GM20431 (cell line): ENCODE data around the gene ALB.

Experiments used
- in situ Hi-C: fragments of 300-500 bp; cut with MseI, MboI; formaldehyde crosslinking; loops from one replicate; pipeline ENCODE4 v1.15.0; 2020; ENCODE audit warnings: low sequenced_read_pairs; ENCODE audit not compliant: unreplicated experiment

Gene ALB

GRCh38 chr4:73429118-73429517 is 25.0 kb downstream of the ALB start:
- in situ Hi-C loops: no loop called here

- in situ Hi-C loops: no loop called here
These were observed 25.9 kb downstream of the ALB start for GRCh38 chr4:73429826-73430587.

- in situ Hi-C loops: no loop called here
These were observed 27.7 kb downstream of the ALB start for GRCh38 chr4:73431813-73432168.

DNA sequence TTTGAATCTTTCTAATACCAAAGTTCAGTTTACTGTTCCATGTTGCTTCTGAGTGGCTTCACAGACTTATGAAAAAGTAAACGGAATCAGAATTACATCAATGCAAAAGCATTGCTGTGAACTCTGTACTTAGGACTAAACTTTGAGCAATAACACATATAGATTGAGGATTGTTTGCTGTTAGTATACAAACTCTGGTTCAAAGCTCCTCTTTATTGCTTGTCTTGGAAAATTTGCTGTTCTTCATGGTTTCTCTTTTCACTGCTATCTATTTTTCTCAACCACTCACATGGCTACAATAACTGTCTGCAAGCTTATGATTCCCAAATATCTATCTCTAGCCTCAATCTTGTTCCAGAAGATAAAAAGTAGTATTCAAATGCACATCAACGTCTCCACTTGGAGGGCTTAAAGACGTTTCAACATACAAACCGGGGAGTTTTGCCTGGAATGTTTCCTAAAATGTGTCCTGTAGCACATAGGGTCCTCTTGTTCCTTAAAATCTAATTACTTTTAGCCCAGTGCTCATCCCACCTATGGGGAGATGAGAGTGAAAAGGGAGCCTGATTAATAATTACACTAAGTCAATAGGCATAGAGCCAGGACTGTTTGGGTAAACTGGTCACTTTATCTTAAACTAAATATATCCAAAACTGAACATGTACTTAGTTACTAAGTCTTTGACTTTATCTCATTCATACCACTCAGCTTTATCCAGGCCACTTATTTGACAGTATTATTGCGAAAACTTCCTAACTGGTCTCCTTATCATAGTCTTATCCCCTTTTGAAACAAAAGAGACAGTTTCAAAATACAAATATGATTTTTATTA is 28.3 kb downstream of the ALB start:
- in situ Hi-C loops: no loop called here

DNA sequence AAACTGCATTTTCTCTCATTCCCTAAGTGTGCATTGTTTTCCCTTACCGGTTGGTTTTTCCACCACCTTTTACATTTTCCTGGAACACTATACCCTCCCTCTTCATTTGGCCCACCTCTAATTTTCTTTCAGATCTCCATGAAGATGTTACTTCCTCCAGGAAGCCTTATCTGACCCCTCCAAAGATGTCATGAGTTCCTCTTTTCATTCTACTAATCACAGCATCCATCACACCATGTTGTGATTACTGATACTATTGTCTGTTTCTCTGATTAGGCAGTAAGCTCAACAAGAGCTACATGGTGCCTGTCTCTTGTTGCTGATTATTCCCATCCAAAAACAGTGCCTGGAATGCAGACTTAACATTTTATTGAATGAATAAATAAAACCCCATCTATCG is 29.1 kb downstream of the ALB start:
- in situ Hi-C loops: no loop called here

- in situ Hi-C loops: no loop called here
These were observed 30.2 kb downstream of the ALB start for GRCh38 chr4:73434311-73434710.

GRCh38 chr4:73435984-73436383 is 31.9 kb downstream of the ALB start, which contains the start of gene AFP:
Gene AFP, plus strand, starts transcription at chr4:73436221. Its CDS starts 42 bp downstream, at chr4:73436263.
- in situ Hi-C loops: no loop called here

DNA sequence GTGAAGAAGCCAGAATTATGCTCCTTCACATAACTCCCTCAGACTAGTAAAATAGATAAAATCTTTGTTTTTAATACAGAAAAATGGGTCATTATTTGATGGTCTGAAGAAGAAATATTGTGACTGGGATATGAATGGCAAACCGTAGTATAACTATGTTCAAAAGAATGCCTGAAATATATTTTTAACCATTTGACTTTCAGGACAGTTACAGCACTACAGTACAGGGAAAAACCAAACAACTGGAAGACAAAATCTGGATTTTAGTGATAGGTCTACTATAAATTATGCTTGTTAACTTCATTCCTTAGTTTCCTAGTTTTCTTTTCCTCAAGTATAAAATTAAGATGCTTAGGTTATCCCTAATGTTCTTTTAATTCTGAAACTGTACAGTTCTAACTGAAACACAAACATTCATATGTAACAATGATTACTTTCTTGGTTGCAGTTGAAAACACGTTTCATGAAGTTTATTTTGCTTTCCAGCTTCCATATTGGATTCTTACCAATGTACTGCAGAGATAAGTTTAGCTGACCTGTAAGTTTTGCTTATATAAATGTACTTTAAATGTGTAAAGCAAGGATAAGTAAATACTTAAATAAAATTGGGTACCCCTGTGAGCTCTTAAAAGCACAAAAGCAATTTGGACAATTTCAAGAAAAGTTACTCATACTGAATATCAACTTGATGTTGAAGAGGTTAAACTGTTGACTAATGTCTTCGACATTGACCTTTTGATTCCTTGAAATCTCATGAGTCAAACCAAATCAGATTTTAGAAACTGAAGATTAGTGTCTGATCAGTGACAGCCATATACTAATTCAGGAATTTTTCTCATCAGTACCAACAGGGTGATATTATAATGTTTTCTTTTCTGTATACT is 32.8 kb downstream of the ALB start:
- in situ Hi-C loops: no loop called here

- in situ Hi-C loops: no loop called here
These were observed 33.5 kb downstream of the ALB start for GRCh38 chr4:73437558-73437956.

DNA sequence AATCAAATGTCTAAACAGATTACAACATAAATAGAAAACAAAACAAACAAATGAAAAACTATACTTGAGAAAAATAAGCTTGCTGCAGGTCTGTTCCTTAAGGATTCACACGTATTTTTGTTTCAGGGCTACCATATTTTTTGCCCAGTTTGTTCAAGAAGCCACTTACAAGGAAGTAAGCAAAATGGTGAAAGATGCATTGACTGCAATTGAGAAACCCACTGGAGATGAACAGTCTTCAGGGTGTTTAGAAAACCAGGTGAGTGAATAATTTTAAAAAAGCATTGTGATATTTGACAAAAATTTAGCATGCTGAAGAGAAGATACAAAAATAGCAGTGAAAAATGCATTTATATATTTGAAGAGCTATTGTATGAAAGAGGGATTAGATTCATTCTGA is 34.0 kb downstream of the ALB start:
- in situ Hi-C loops: no loop called here

DNA sequence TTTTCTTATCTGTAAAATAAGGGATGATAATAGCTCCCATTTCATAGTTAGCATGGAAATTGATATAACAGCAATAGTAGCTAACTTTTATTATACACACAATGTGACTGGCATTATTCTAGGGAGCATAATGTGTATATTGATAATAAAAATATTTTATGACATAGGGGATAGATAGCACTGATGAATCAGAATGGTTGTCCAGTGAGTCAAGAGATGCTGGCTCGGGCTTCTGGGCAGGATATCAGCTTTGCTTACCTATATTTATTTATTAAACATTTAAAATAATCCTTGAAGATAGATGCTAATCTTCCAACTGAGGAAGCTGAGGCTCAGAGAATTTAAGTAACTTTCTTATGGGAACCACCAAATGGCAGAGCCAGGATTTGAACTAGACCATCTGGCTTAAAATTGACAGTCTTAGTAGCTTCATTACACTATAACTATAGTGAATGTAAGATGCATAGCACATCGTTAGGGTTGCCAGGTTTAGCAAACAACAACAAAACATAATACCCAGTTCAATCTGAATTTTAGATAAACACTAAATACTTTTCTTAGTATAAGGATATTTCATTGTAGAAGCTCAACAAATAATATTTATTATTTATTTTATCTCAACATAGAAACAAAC is 34.6 kb downstream of the ALB start:
- in situ Hi-C loops: no loop called here

DNA sequence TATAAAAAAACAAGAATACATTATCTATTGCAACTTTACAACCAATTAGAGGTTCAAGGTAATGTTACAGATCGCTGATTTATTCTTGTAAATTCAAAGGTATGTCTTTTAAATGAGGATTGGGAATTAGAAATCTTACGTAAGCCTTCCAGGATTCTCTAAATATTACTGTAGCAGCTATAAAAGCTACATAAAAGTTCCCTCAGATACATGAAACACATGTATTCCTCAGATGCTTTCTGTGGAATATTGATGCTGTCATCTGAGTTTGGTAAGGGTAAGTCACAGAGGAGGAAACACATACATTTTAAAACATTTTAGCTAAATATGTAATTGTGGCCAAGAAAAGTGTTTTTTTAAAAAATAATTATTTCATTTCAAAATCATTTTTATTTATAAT is 35.4 kb downstream of the ALB start:
- in situ Hi-C loops: no loop called here

- in situ Hi-C loops: no loop called here
These were observed 35.9 kb downstream of the ALB start for GRCh38 chr4:73439991-73440390.

- in situ Hi-C loops: no loop called here
These were observed 36.6 kb downstream of the ALB start for GRCh38 chr4:73440653-73441052.

DNA sequence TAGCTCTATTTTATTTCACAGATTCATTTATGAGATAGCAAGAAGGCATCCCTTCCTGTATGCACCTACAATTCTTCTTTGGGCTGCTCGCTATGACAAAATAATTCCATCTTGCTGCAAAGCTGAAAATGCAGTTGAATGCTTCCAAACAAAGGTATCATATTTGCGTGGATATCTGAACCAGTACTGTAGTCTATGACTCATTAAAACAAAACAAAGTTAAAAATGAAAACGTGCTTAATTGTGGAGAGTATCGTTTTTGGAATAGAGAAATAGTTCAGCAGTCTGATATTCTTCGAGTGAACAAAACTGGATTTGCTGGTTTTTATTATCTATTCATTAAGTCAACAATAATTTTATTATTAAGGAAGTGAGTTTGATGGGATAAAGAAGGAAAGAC is 38.2 kb downstream of the ALB start:
- in situ Hi-C loops: no loop called here

DNA sequence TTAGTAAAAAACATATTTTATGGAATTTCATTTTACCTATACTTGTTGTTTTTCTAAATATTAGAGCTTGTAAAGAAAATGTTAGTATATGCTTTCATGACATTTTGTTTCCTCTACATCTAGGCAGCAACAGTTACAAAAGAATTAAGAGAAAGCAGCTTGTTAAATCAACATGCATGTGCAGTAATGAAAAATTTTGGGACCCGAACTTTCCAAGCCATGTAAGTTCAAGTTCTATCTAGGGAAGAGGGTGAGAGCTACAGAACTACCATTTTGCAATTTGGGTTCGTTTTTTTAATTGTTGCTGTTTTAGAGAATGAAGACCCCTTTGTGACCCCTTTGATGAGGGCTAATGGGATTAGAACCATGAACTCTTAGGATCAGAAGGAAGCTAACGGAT is 39.1 kb downstream of the ALB start:
- in situ Hi-C loops: no loop called here

DNA sequence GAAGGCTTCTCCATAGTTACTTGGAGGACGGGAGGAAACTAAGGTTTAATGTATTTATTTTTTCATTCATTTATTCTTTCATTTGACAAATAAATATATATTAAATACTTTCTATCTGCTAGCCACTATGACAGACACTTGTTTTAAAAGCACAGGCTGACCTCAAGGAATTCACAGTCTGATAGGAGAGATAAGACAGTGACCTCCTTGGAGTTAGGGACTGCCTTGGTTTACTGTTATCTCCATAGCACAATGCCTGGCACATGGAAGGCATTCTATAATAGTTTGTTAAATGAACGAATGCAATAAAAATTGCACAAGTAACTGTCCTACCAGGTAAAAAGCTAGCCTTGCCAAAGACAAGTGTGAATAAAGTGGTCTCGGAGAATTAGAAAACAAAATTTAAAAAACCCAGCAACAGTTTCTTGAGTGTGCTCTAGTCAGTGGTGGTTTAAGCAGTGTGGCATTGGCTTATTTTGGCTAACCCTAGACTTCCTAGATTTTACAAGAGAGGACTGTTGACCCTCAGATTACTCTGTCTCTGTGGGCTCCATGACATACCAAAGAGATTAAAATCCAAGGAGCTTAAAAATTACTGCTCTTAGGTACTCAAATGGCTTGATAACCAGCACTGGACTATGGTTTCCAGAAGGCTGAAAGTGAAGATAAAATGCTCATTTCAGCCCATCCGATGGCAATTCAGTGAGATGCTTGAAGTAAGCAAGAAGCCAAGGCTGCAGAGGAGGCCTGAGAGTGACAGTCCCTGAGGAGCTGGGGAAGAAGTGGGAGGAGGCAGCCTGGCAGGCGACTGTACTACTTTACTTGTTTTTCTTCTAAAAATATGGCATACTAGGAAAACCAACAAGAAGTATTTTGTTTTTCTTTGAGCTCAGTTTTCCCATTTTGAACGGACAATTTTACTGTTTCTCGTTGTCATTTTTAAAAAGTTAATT is 41.6 kb downstream of the ALB start:
- in situ Hi-C loops: no loop called here

DNA sequence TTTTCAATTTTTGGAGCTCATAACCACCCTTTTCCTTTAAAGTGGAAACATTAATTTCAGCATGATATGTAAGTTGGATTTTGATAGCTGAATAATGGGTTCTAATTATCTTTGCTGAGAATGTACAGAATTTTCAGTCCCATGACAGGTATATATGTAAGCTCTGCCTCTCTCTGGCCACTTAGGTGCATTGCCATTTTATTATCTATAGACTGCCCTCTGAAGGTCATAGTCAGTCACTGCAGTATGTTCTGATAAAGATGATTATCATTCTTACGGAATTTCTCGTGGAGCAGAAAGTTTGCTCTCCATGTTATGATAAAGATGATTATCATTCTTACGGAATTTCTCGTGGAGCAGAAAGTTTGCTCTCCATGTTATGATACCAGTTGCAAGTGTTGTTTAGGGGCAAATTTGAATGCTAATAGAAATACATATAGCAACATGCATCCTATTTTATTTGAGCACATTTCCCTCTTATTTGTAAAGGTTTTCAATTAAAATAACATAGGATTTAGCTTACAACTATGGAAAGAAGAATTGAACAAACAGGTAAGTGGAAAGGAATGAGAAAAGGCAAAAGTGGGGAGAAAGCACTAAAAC is 42.4 kb downstream of the ALB start:
- in situ Hi-C loops: no loop called here

DNA sequence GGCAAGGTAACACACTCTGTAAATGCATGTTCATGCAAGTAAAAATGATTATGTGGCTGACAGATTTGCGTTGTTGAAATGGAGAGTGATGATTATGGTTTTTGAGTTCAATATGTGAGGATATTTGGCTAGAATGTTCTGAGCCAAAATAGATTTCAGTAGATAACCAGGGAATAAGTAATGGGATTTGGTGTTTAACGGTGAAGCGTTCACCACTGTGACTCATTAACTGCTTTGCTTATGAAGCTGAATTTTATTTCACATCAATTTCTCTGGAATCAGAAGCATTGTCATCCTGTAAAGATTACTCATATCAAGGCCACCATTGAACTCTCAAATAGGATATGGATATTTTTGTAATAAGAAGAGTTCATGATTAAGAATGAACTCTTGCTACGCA is 43.6 kb downstream of the ALB start:
- in situ Hi-C loops: no loop called here
